Liver (tissue), 9 donors: ENCODE results near the gene APP. TPM values are rescaled to one million over a fixed set of nuclear protein-coding genes. Genes with fewer than 3 reads are reported as not detected.

Experiments used
- DNase-seq: peaks from one replicate; pipeline ENCODE4 v3.0.0-alpha.2; 2017; ENCODE audit warnings: low spot score
- H3K27ac ChIP-seq, 2 donors: one replicate each; pipeline ENCODE4 v1.7.0; 2013; ENCODE audit warnings: inconsistent platforms in 2 of 2, low read length in 2 of 2, control low read depth in 1 of 2, low read depth in 1 of 2, mild to moderate bottlenecking in 1 of 2
- H3K27me3 ChIP-seq, 4 donors: one replicate each; pipeline versions ENCODE4 v1.6.1 to v1.7.0; 2013; ENCODE audit warnings: low read length in 3 of 4, inconsistent platforms in 1 of 4, mild to moderate bottlenecking in 1 of 4, moderate library complexity in 1 of 4; ENCODE audit not compliant: control insufficient read depth in 4 of 4, insufficient read depth in 4 of 4
- H3K36me3 ChIP-seq, 4 donors: one replicate each; pipeline versions ENCODE4 v1.6.1 to v1.7.0; 2013; ENCODE audit warnings: low read length in 3 of 4, mild to moderate bottlenecking in 3 of 4, low read depth in 1 of 4, moderate library complexity in 1 of 4; ENCODE audit not compliant: control insufficient read depth in 4 of 4, insufficient read depth in 3 of 4
- H3K4me1 ChIP-seq, 4 donors: one replicate each; pipeline versions ENCODE4 v1.6.1 to v1.7.0; 2013; ENCODE audit warnings: low read length in 3 of 4, mild to moderate bottlenecking in 3 of 4, moderate library complexity in 1 of 4; ENCODE audit not compliant: control insufficient read depth in 4 of 4, insufficient read depth in 4 of 4
- H3K4me3 ChIP-seq, 3 donors: one replicate each; pipeline versions ENCODE4 v1.6.1 to v1.7.0; 2013; ENCODE audit warnings: low read length in 3 of 3, control low read depth in 1 of 3, low read depth in 1 of 3, mild to moderate bottlenecking in 1 of 3
- H3K9ac ChIP-seq, 2 donors: one replicate each; pipeline ENCODE4 v1.7.0; 2013; ENCODE audit warnings: low read length in 2 of 2, mild to moderate bottlenecking in 2 of 2, moderate library complexity in 2 of 2, control low read depth in 1 of 2, low read depth in 1 of 2
- H3K9me3 ChIP-seq, 4 donors: one replicate each; pipeline versions ENCODE4 v1.6.1 to v1.7.0; 2013; ENCODE audit warnings: low read length in 3 of 4; ENCODE audit not compliant: control insufficient read depth in 4 of 4
- ATF3 ChIP-seq: IDR thresholded peaks from 2 replicates; pipeline ENCODE4 v1.6.1; 2016; ENCODE audit warnings: antibody characterized with exemption
- CTCF ChIP-seq: fragments of 150-350 bp; IDR thresholded peaks from 2 replicates; pipeline ENCODE4 v1.5.1; 2017; ENCODE audit warnings: improper control_type of control experiment, low read depth, low read length; ENCODE audit not compliant: missing input control
- EGR1 ChIP-seq, 2 donors: IDR thresholded peaks; 2 replicates each; pipeline ENCODE4 v1.6.1; 2016 to 2018; ENCODE audit warnings: antibody characterized with exemption in 2 of 2, low read depth in 2 of 2
- FOXA1 ChIP-seq: IDR thresholded peaks from 2 replicates; pipeline ENCODE4 v1.6.1; 2016; ENCODE audit warnings: antibody characterized with exemption
- FOXA2 ChIP-seq: IDR thresholded peaks from 2 replicates; pipeline ENCODE4 v1.6.1; 2016; ENCODE audit warnings: antibody characterized with exemption
- HNF4A ChIP-seq, 2 donors: conservative IDR thresholded peaks; 2 replicates each; pipeline ENCODE4 v1.6.1; 2016; ENCODE audit warnings: antibody characterized with exemption in 2 of 2, mild to moderate bottlenecking in 2 of 2
- JUND ChIP-seq, 2 donors: IDR thresholded peaks; 2 replicates each; pipeline ENCODE4 v1.6.1; 2016; ENCODE audit warnings: antibody characterized with exemption in 2 of 2
- MAX ChIP-seq: IDR thresholded peaks from 2 replicates; pipeline ENCODE4 v1.6.1; 2016; ENCODE audit warnings: antibody characterized with exemption
- NR2F2 ChIP-seq: IDR thresholded peaks from 2 replicates; pipeline ENCODE4 v1.6.1; 2016; ENCODE audit warnings: antibody characterized with exemption
- RAD21 ChIP-seq, 2 donors: IDR thresholded peaks; 2 replicates each; pipeline ENCODE4 v1.6.1; 2016; ENCODE audit warnings: antibody characterized with exemption in 2 of 2, mild to moderate bottlenecking in 2 of 2
- REST ChIP-seq: IDR thresholded peaks from 2 replicates; pipeline ENCODE4 v1.6.1; 2016; ENCODE audit warnings: antibody characterized with exemption, mild to moderate bottlenecking
- RXRA ChIP-seq, 2 donors: IDR thresholded peaks; 2 replicates each; pipeline ENCODE4 v1.6.1; 2017 to 2018; ENCODE audit warnings: antibody characterized with exemption in 2 of 2, mild to moderate bottlenecking in 1 of 2
- TAF1 ChIP-seq: conservative IDR thresholded peaks from 2 replicates; pipeline ENCODE4 v1.6.1; 2016; ENCODE audit warnings: antibody characterized with exemption, mild to moderate bottlenecking
- YY1 ChIP-seq: IDR thresholded peaks from 2 replicates; pipeline ENCODE4 v1.6.1; 2016; ENCODE audit warnings: antibody characterized with exemption, mild to moderate bottlenecking
- WGBS: extraction: QIAGEN DNeasy Blood & Tissue Kit; methylation state at CpG from one replicate; pipeline ENCODE4 v1.1.7; 2013; 5-methylcytosine and 5-hydroxymethylcytosine counted together
- polyA plus RNA-seq, 2 donors: library from polyadenylated mRNA; stranded (reverse) in 1 of 2; unstranded in 1 of 2; fragments of 200-250 nt in 1 of 2; fragments of >200 nt in 1 of 2; fragmentation: Nextera tagmentation in 1 of 2; extraction: Ambion mirVana in 1 of 2; gene quantifications; one replicate each; pipeline versions ENCODE4 v1.2.1 to v1.2.3, GENCODE V29; 2013 to 2015
- total RNA-seq, 2 donors: library from RNA; depleted of rRNA; stranded (reverse); fragments of >200 nt; gene quantifications; one replicate each; pipeline ENCODE4 v1.2.3, GENCODE V29; 2014
- donor health status: healthy.
- donor health status: healthy.
- donor health status: healthy.
- donor health status: healthy.
- donor health status: healthy.

Gene APP
- total and polyA plus RNA-seq, 4 donors, result 24.9 to 201 (median 111) TPM

GRCh38 chr21:26036916-26037315 is 133.7 kb downstream of the APP start:
- no peak for TF ChIP-seq RXRA (IDR thresholded peaks at IDR 0.05)
- no peak for TF ChIP-seq FOXA2
- TF ChIP-seq JUND (IDR thresholded peaks at IDR 0.05), result no peak
- no peak for TF ChIP-seq RAD21 (IDR thresholded peaks at IDR 0.05)
- no peak for TF ChIP-seq HNF4A (conservative IDR thresholded peaks at IDR 0.05)
- TF ChIP-seq NR2F2, result no peak
- TF ChIP-seq MAX, result no peak
- 97% methylated on average over 4 of the region's 4 CpGs for WGBS

GRCh38 chr21:26032263-26032662 is 138.3 kb downstream of the APP start:
- TF ChIP-seq MAX (no peak), TAF1 (no peak), YY1 (no peak), REST (no peak), ATF3 (no peak), RAD21 (IDR thresholded peaks at IDR 0.05) (peak in 1 of 2 donors; percentile 42)
- Histone ChIP-seq H3K27me3 (no peaks in the 10 kb centered on the region), H3K4me3 (no peak overlapping the region), H3K36me3 (peaks cover 0 to 3% (median 0%) of the 10 kb centered on the region in 4 donors), H3K9ac (no peak overlapping the region), H3K27ac (no peak overlapping the region), H3K4me1 (no peaks in the 10 kb centered on the region), H3K9me3 (no peaks in the 10 kb centered on the region)
- WGBS, result 82% methylated on average over 2 of the region's 2 CpGs
- no peak for DNase-seq

More at GRCh38 chr21:26036916-26037315, 133.7 kb downstream of the APP start:
- Histone ChIP-seq H3K9me3 (no peaks in the 10 kb centered on the region), H3K4me1 (peaks cover 0 to 4% (median 0%) of the 10 kb centered on the region in 4 donors), H3K27ac (no peak overlapping the region), H3K36me3 (peaks cover 0 to 3% (median 0%) of the 10 kb centered on the region in 4 donors), H3K9ac (no peak overlapping the region), H3K27me3 (no peaks in the 10 kb centered on the region), H3K4me3 (no peak overlapping the region)
- DNase-seq, result no peak

- H3K27me3 ChIP-seq, result no peaks in the 10 kb centered on the region
- DNase-seq, result no peak
- no peaks in the 10 kb centered on the region for H3K9me3 ChIP-seq
- H3K4me1 ChIP-seq, result no peaks in the 10 kb centered on the region
- H3K9ac ChIP-seq, result no peak overlapping the region
- no peak overlapping the region for H3K27ac ChIP-seq
- WGBS, result 96% methylated on average over 4 of the region's 4 CpGs
- no peaks in the 10 kb centered on the region for H3K36me3 ChIP-seq
- H3K4me3 ChIP-seq, result no peak overlapping the region
- TF ChIP-seq FOXA1 (no peak), JUND (IDR thresholded peaks at IDR 0.05) (no peak), RXRA (IDR thresholded peaks at IDR 0.05) (no peak), YY1 (no peak), MAX (no peak), FOXA2 (no peak), EGR1 (IDR thresholded peaks at IDR 0.05; ENCODE audit: low read depth in 2 of 2) (no peak), ATF3 (no peak), CTCF (no peak), HNF4A (conservative IDR thresholded peaks at IDR 0.05) (no peak), RAD21 (IDR thresholded peaks at IDR 0.05) (no peak), REST (no peak)
These were observed 142.4 kb downstream of the APP start for GRCh38 chr21:26028183-26028582.
